Mesothelial cell of epicardium (in vitro differentiated cells): ENCODE measurements around the gene HNRNPA0. TPM values are rescaled to one million over a fixed set of nuclear protein-coding genes. Genes with fewer than 3 reads are reported as not detected.

Experiments
- DNase-seq, 2 experiments: peaks; one replicate each; pipeline ENCODE4 v3.0.0; 2021; ENCODE audit warnings: low spot score in 2 of 2; ENCODE audit not compliant: unreplicated experiment in 2 of 2
- H3K27ac Mint-ChIP-seq: 2 replicates; pipeline ENCODE4 v1.8.0; 2021; ENCODE audit warnings: mixed read lengths
- H3K27me3 Mint-ChIP-seq: 2 replicates; pipeline ENCODE4 v1.8.0; 2021; ENCODE audit warnings: low read depth, mixed read lengths
- H3K36me3 Mint-ChIP-seq: 2 replicates; pipeline ENCODE4 v1.8.0; 2021; ENCODE audit warnings: mixed read lengths
- H3K4me1 Mint-ChIP-seq: 2 replicates; pipeline ENCODE4 v1.8.0; 2021; ENCODE audit warnings: mixed read lengths
- H3K4me3 Mint-ChIP-seq: 2 replicates; pipeline ENCODE4 v1.8.0; 2021; ENCODE audit warnings: mild to moderate bottlenecking, moderate library complexity, mixed read lengths
- H3K9me3 Mint-ChIP-seq: 2 replicates; pipeline ENCODE4 v1.8.0; 2021; ENCODE audit warnings: mixed read lengths
- CTCF ChIP-seq: fragments of 200-600 bp; sonication (generic); IDR thresholded peaks from one replicate; pipeline ENCODE4 v1.5.0; 2021; ENCODE audit warnings: antibody characterized with exemption; ENCODE audit not compliant: unreplicated experiment
- total RNA-seq: library from RNA; stranded (reverse); gene quantifications from 3 replicates; pipeline ENCODE4 v1.2.1, GENCODE V29; 2021

Gene HNRNPA0
- total RNA-seq, 1 donor from 2014 or later: 68.6 TPM

GRCh38 chr5:137728048-137728447 is 26.1 kb downstream of the HNRNPA0 start:
- no peak overlapping the region for H3K4me3 Mint-ChIP-seq
- H3K27ac Mint-ChIP-seq: no peak overlapping the region
- H3K9me3 Mint-ChIP-seq: no peaks in the 10 kb centered on the region
- no peaks in the 10 kb centered on the region for H3K27me3 Mint-ChIP-seq
- no peak for TF ChIP-seq CTCF
- no peaks in the 10 kb centered on the region for H3K36me3 Mint-ChIP-seq
- DNase-seq: no peak
- peaks cover 8% of the 10 kb centered on the region for H3K4me1 Mint-ChIP-seq

- no peaks in the 10 kb centered on the region for H3K27me3 Mint-ChIP-seq
- no peak overlapping the region for H3K4me3 Mint-ChIP-seq
- H3K9me3 Mint-ChIP-seq: no peaks in the 10 kb centered on the region
- H3K4me1 Mint-ChIP-seq: peaks cover 6% of the 10 kb centered on the region
- no peak for DNase-seq
- no peak overlapping the region for H3K27ac Mint-ChIP-seq
- no peak for TF ChIP-seq CTCF
- no peaks in the 10 kb centered on the region for H3K36me3 Mint-ChIP-seq
Observed at GRCh38 chr5:137727623-137728022, 26.5 kb downstream of the HNRNPA0 start.

- Mint-ChIP-seq H3K9me3 (no peaks in the 10 kb centered on the region), H3K36me3 (peaks cover 3% of the 10 kb centered on the region), H3K4me3 (no peak overlapping the region), H3K27me3 (peaks cover 2% of the 10 kb centered on the region), H3K27ac (no peak overlapping the region), H3K4me1 (no peaks in the 10 kb centered on the region)
- DNase-seq: no peak
- TF ChIP-seq CTCF: no peak
Observed at GRCh38 chr5:137724251-137724650, 29.9 kb downstream of the HNRNPA0 start.

GRCh38 chr5:137718611-137719010 is 35.6 kb downstream of the HNRNPA0 start:
- peaks cover 2% of the 10 kb centered on the region for H3K27me3 Mint-ChIP-seq
- DNase-seq: no peak
- TF ChIP-seq CTCF: no peak

GRCh38 chr5:137716337-137716736 is 37.8 kb downstream of the HNRNPA0 start:
- DNase-seq: no peak
- Mint-ChIP-seq H3K9me3 (peaks cover 18% of the 10 kb centered on the region), H3K27ac (no peak overlapping the region), H3K4me3 (no peak overlapping the region), H3K4me1 (no peaks in the 10 kb centered on the region), H3K36me3 (peaks cover 18% of the 10 kb centered on the region), H3K27me3 (no peaks in the 10 kb centered on the region)
- TF ChIP-seq CTCF: no peak

More at GRCh38 chr5:137718611-137719010, 35.6 kb downstream of the HNRNPA0 start:
- Mint-ChIP-seq H3K4me1 (no peaks in the 10 kb centered on the region), H3K4me3 (no peak overlapping the region), H3K9me3 (peaks cover 12% of the 10 kb centered on the region), H3K36me3 (peaks cover 10% of the 10 kb centered on the region), H3K27ac (no peak overlapping the region)

- Mint-ChIP-seq H3K4me1 (no peaks in the 10 kb centered on the region), H3K4me3 (no peak overlapping the region), H3K27ac (no peak overlapping the region), H3K9me3 (peaks cover 18% of the 10 kb centered on the region), H3K36me3 (peaks cover 20% of the 10 kb centered on the region), H3K27me3 (no peaks in the 10 kb centered on the region)
- DNase-seq: no peak
- TF ChIP-seq CTCF: no peak
Observed at GRCh38 chr5:137715456-137715855, 38.7 kb downstream of the HNRNPA0 start.
